Measurements from ENCODE around the gene NKX6-2.

NKX6-2 gene

GRCh38 chr10:132784866-132785722 is 853 bp downstream of the NKX6-2 start:
- Histone ChIP-seq H3K27ac (ENCODE audit: poor library complexity, severe bottlenecking) (no peak overlapping the region), H3K9me3 (ENCODE audit: severe bottlenecking) (no peaks in the 10 kb centered on the region), H3K36me3 (ENCODE audit: low read depth) (no peaks in the 10 kb centered on the region), H3K27me3 (ENCODE audit: insufficient read depth, poor library complexity, severe bottlenecking) (peaks cover 57% of the 10 kb centered on the region), H3K4me3 (ENCODE audit: severe bottlenecking) (no peak overlapping the region), H3K4me1 (ENCODE audit: insufficient read depth, poor library complexity, severe bottlenecking) (no peaks in the 10 kb centered on the region)
- TF ChIP-seq CTCF (IDR thresholded peaks at IDR 0.05; ENCODE audit: poor library complexity, severe bottlenecking), result no peak
- ATAC-seq (ENCODE audit: low read depth) (peak; percentile 9; the same call in 1 of the 3 replicates), DNase-seq (ENCODE audit: low spot score) (no peak)

GRCh38 chr10:132783940-132784865 is 1.7 kb downstream of the NKX6-2 start:
- Histone ChIP-seq H3K36me3 (ENCODE audit: low read depth) (no peaks in the 10 kb centered on the region), H3K9me3 (ENCODE audit: severe bottlenecking) (no peaks in the 10 kb centered on the region), H3K27me3 (ENCODE audit: insufficient read depth, poor library complexity, severe bottlenecking) (peaks cover 48% of the 10 kb centered on the region), H3K27ac (ENCODE audit: poor library complexity, severe bottlenecking) (no peak overlapping the region), H3K4me3 (ENCODE audit: severe bottlenecking) (no peak overlapping the region), H3K4me1 (ENCODE audit: insufficient read depth, poor library complexity, severe bottlenecking) (no peaks in the 10 kb centered on the region)
- no peak for TF ChIP-seq CTCF (IDR thresholded peaks at IDR 0.05; ENCODE audit: poor library complexity, severe bottlenecking)
- no peak for DNase-seq (ENCODE audit: low spot score)
- ATAC-seq (ENCODE audit: low read depth), result no peak

- Histone ChIP-seq H3K9me3 (ENCODE audit: severe bottlenecking) (no peaks in the 10 kb centered on the region), H3K36me3 (ENCODE audit: low read depth) (no peaks in the 10 kb centered on the region), H3K27ac (ENCODE audit: poor library complexity, severe bottlenecking) (no peak overlapping the region), H3K27me3 (ENCODE audit: insufficient read depth, poor library complexity, severe bottlenecking) (peaks cover 40% of the 10 kb centered on the region), H3K4me1 (ENCODE audit: insufficient read depth, poor library complexity, severe bottlenecking) (no peaks in the 10 kb centered on the region), H3K4me3 (ENCODE audit: severe bottlenecking) (no peak overlapping the region)
- TF ChIP-seq CTCF (IDR thresholded peaks at IDR 0.05; ENCODE audit: poor library complexity, severe bottlenecking), result no peak
- ATAC-seq (ENCODE audit: low read depth) (no peak), DNase-seq (ENCODE audit: low spot score) (no peak)
Observed at GRCh38 chr10:132783165-132783939, 2.6 kb downstream of the NKX6-2 start.

GRCh38 chr10:132781556-132781955 is 4.4 kb downstream of the NKX6-2 start:
- Histone ChIP-seq H3K27me3 (ENCODE audit: insufficient read depth, poor library complexity, severe bottlenecking) (peaks cover 23% of the 10 kb centered on the region), H3K9me3 (ENCODE audit: severe bottlenecking) (no peaks in the 10 kb centered on the region), H3K4me3 (ENCODE audit: severe bottlenecking) (no peak overlapping the region), H3K27ac (ENCODE audit: poor library complexity, severe bottlenecking) (no peak overlapping the region), H3K36me3 (ENCODE audit: low read depth) (no peaks in the 10 kb centered on the region), H3K4me1 (ENCODE audit: insufficient read depth, poor library complexity, severe bottlenecking) (no peaks in the 10 kb centered on the region)
- TF ChIP-seq CTCF (IDR thresholded peaks at IDR 0.05; ENCODE audit: poor library complexity, severe bottlenecking), result no peak
- no peak for DNase-seq (ENCODE audit: low spot score)
- ATAC-seq (ENCODE audit: low read depth), result no peak
